HG03097 (cell line): ENCODE results near the gene KCNJ16.
"Not testable (repeated sequence)": the region's sequence is repeated elsewhere in the genome, so short reads cannot be mapped to it uniquely, and the experiment has no call there.

Source experiments
- ATAC-seq: cut with Tn5 transposase; IDR thresholded peaks from one replicate; pipeline ENCODE4 v1.9.1; 2021; ENCODE audit not compliant: unreplicated experiment, low FRiP score

The KCNJ16 gene

DNA sequence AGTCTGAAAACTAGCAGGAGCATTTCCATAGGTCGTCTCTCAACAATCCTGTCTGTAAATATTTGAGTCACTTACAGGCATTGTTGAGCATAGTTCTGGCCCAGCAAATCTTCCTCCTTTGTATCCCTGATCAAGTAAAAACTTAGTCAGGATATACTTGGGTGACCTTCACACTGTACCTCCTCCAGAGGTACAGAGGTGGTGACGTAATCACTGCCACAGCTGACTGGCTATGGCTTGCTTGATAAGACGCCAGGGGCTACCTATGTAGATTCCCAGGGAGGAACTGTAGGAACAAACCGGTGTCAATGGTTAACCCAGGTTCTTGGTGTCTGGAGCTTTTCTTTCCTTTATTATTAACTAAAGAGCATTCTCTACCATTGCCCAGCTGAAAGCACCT, at the start of gene KCNJ16:
Gene KCNJ16, plus strand, starts transcription at position 270 of the 400 bp plus-strand sequence. CDS start 56,863 bp downstream, outside the sequence.
- ATAC-seq: no peak

DNA sequence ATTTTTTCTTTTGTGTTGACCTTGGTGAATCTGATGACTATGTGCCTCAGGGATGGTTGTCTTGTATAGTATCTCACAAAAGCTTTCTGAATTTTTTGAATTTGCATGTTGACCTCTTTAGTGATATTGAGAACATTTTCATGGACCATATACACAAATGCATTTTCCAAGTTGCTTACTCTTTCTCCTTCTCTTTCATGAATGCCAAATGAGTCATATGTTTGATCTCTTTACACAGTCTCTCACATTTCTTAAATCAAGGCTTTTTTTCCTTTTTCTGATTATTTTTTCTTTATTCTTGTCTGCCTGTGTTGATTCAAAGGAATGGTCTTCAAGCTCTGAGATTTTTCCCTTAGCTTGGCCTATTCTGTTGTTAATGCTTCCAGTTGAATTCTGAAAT, 46.6 kb upstream of the KCNJ16 start:
- no peak for ATAC-seq

DNA sequence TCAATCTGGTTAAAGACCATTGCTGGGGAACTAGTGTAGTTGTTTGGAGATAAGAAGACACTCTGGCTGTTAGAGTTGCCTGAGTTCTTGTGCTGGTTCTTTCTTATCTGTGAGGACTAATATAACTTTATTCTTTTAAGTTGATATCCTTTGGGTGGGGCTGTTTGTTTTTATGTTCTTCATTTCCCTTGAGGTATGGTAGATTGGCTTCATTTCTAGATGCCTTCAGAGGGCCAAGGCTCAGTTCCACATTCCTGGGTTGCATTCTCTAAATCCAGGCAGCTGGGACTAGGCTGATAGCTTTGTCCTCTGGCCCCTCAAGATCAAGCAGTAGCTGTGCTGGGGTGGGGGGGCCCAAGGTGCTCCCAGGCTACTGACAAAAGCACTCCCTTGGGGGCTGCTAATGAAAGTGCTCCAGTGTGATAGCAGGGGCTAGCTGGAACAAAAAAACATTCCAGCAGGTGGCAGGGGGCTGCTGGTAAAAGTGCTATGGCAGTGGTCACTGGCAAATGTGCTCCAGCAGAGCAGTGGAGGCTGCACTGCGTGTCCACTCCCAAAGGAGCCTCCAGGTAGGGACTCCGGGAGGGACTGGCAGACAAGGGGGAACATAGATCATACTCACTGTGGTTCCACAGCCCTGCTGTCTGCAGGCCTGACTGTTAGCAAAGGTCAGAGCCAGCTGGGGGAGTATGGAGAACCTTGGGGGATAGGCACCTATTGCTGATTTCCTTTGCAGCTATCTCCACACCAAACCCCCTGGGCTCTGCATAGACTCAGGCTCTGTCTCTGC, 45.9 kb upstream of the KCNJ16 start:
- no peak for ATAC-seq

DNA sequence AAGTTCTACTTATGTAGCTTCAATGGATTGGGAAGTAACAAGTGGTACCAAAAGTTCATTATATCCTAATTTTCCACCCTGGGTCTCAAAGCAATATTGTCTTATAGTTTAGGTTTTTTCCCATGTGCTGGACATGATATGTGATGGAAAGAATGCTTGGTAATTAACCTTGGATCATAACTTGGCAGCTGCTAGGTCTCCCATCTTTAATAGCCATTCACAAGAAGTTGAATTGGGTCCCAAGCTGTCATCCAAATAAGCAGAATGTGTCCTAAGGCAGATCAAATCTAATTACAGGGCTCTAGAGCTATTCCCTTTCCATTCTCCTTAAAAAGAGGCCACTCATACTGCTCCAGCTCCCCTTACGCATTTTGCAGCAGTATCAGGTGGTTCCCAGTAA, 44.7 kb upstream of the KCNJ16 start:
- no peak for ATAC-seq

DNA sequence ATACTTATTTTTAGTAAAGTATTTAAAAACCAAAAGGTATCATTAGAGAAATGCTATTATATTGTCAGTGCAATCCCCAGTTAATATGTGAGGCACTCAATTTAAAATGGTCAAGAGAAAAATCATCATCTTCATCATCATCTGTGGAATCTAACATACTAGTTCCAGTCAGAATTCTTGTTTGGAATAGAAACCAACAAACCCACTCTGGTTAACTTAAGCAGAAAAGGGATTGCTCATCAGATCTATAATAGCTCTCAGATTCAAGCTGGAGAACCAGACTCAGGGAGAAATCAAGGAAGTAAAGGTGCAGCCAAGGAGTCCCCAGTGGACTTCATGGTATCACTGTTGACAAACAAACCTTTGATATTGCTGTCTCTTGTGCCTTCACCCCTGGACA, 43.7 kb upstream of the KCNJ16 start:
- ATAC-seq: no peak

DNA sequence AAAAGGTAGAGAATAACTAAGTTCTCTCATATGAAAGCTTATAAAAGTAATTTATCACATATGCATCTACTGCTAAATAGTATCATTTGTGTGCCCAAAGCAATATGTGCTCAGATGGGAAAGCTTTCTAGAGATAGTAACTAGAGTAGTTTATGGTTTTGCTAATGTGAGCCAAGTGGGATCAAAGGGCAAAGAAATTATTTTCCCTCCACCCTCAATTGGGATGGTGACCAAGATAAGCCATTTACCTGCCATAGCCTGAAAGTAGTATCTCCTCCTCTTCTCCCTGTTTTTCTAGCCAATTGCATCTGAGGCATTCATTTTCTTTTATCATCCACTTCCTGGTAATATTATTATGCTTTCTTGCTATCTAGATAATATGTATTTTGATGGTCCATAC, 41.9 kb upstream of the KCNJ16 start:
- ATAC-seq: no peak

DNA sequence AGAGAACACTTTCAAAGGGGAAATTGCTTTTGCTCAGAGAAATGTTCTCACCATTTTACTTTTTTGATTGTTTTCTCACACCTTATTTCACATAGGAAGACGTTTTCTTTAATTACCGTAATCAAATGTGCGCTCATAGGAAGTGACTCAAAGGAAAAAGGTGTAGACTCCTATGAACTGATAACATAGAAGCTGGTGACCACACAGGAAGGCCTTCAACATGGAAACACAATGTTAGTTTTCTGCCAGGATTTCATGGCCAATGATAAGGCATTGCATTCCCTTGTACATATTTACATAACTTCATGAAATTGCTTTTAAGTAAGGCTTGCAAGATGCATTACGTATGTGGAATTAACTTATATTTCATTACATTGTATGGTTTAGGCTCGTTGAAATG, 40.9 kb upstream of the KCNJ16 start:
- no peak for ATAC-seq

DNA sequence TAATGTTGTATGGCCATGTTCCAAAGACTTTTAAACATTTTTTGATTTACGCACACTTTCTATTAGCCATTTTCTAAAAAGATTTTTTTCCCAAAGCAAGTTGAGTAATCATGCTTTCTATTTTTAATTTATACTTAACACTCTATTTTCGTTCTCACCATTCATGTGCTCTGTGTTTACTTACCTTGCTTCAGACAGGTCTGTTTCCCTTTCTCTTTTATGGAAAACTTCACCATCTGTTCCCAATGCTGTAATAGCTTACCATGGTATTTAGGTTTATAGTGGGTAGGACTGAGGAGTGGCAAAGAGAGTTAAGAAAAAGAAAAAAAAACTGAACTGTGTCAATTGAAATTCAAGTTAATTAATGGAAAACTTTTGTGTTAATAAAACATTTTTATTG, 37.5 kb upstream of the KCNJ16 start:
- ATAC-seq: no peak

DNA sequence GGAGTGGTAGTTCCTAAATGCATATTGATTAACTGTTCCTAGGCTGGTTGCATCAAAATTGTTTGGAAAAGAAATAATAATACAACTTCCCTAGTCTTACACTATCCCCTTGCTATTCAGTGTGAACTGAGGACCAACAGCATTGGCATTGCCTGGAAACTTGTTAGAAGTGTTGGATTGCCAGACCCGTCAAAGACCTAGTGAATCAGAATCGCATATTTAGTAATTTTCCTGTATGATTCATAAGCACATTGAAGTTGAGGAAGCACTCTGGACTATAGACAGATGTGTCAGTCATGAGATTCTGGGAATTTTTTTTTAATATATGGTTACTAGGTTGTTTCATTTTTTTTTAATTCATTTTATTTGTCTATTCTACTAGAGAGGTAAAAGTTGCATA, 34.7 kb upstream of the KCNJ16 start:
- ATAC-seq: no peak

DNA sequence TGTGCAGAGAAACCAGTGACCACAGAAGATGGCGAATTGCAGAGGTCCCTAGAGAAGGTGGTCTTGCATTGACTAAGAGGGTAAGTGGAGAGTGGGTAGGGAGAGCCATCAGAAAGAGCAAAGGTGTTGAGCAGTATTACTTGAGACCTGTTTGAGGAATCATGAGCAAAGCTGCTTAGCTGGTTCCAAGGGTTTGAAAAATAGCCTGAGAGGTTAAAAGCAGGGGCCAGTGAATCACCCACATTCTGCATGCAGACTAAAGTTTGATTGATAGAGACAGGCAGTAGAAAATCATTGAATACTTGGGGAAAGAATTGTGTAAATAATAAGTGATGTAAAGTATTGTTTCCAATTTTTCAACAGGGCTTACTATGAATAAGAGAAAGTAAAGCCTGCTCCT, 34.0 kb upstream of the KCNJ16 start:
- ATAC-seq: no peak

DNA sequence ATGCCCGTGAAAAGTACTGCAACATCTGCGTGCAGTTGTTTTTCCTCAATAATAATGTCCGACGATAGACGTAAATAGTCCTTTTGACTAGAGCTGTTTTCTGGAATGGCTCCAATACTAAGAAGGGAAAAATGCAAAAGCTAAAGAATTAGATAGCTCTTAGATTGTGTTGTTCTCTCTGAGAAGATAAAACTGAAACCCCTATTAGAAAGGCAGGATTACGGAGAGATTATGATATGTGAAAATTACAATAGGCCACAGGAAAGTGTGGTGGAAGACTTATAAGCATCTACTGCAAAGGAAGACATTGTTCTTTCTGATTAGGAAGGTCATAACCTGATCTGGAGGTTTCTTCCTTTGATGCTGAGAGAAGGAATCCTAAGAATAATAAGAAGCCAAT, 33.5 kb upstream of the KCNJ16 start:
- ATAC-seq: no peak

DNA sequence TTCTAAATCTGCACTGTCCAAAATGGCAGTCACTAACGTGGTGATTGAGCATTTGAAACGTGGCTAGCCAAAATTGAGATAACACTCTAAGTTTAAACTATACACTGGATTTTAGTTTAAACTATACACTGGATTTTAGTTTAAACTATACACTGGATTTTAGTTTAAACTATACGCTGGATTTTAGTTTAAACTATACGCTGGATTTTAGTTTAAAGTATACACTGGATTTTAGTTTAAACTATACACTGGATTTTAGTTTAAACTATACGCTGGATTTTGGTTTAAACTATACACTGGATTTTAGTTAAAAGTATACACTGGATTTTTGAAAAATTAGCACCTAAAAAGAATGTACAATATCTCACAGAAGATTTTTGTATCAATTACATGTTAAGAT, 29.2 kb upstream of the KCNJ16 start:
- ATAC-seq: not testable (repeated sequence)

DNA sequence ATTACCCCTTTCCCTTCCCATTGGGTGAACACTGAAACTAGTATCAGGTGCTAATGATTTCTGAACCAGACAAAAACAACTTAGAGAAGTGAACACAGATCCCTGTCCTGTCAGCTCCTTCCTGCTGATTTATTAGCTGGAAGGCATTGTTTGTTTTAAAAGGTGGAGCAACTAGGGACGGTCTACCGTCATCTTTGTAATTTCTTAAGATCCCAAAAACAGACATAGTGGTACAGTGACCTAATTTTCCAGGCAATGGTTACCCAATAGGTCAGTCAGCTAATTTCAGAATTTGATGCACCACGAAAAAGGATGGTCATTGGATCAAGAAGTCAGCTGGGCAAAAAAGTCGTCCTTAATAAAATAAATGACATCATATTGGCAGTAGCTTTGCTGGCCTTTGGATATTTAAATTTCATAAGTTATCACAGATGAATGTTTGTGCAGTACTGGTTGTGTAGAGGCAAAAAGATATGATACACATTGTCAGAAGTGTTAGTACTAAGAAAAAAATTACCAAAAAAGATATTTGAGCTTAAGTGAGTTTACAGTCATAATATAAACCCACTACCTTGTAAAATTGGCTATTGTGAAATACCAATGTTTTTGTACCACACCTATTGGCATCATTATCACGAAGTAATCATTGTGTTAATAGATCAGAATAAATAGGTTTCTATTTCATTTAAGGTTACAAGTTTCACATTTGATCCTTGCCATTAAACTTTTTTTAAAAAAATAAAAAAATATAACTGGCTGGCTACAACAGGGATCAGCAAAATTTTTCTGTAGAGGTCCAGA, 27.2 kb upstream of the KCNJ16 start:
- no peak for ATAC-seq

DNA sequence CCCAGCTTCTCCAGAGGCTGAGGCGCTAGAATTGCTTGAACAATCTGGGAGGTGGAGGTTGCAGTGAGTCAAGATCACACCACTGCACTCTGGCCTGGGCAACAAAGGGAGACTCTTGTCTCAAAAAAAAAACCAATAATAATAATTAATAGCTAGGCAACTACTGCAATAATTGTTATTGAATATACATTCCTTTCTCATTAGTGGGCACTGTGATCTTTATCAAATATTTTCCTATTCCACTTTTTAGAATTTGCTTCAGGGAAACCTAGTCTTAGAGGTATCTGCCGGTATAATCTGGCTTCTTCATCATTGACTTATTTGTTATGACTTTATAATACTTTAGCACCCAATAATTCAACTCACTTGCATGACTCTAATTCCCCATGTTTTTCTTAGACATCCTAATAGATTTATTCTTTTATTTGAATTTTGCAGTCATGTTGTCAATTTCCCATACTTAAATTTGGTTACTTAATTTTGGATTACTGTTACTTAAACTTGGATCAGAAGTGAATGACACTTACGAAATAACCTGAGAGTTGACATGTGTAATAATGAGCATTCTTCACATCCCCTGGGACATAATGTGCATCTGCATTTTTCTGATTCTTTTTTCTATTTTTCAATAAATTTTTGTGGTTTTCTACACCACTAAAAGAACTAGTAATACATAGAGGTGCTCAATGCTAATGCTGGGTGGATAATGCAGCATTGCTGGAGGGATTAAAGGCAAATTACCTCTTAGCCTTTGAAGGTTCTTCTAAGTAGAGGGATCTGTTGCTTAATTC, 25.0 kb upstream of the KCNJ16 start:
- no peak for ATAC-seq

DNA sequence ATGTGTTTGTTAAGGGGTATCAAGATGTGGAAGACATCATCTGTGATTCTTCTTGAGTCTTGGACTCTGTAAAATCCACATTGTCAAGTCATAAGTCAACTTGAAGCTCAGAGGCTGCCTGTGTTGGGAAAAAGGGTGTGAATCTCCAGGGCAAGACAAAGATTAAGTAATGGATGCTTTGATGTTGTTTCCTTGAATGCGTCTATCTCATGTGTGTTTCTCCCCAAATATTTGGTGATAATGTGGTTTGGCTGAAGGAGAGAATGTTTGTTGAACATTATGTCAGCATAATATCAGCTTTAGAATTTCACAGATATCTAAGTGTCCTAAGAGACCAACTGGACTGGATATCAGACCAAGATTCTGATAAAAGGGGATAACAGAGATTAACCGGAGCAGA, 24.1 kb upstream of the KCNJ16 start:
- ATAC-seq: no peak

DNA sequence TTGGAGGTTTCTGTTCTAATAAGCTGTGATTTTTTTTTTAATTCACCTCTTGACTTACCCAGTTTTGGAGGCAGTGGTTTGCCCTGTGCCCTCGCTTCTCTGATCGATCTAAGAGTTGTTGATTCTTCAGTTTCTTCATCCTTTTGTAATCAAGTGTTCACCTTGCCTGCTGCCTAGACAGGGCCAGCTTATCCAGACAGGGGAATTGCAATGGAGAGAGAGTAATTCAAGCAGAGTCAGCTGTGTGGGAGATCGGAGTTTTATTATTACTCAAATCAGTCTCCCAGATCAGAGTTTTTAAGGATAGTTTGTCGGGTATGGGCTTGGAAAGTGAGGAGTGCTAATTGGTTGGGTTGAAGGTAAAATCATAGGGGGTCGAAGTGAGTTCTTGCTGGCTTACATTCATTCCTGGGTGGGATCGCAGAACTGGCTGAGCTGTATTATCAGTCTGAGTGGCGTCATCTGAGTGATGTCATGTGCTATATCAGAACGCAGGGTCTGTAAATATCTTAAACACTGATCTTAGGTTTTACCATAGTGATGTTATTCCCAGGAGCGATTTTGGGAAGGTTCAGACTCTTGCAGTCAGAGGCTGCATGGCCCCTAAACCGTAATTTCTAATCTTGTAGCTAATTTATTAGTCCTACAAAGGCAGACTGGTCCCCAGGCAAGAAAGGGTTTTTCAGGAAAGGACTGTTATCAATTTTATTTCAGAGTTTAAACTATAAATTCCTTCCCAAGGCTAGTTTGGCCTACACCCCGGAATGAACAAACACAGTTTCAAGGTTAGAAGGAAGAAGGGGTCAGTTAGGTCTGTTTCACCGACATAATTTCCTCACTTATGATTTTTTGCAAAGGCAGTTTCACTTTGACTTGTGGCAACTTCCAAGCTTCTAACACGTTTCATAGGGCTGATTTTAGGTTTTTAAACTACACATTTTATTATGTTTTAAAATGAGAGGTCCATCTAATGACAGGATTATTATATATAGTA, 21.5 kb upstream of the KCNJ16 start:
- no peak for ATAC-seq

DNA sequence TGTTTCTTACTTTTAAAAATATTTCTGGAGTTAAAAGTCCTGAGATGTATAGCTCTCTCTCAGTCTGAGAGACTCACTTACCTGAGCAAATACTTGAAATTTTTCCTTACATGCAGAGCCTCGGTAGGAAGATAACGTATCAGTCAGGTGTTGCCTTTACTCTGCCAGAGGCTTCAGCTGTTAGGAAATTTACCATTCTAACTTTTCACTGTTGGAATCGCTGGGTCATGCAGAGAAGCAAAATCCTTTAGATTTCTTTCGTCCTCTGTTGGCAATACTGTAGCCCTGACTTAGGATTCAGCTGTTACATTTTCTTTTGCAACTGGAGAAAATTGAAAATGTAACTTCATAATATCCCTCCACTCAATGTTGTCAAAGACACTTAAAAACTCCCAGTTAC, 20.0 kb upstream of the KCNJ16 start:
- ATAC-seq: no peak

DNA sequence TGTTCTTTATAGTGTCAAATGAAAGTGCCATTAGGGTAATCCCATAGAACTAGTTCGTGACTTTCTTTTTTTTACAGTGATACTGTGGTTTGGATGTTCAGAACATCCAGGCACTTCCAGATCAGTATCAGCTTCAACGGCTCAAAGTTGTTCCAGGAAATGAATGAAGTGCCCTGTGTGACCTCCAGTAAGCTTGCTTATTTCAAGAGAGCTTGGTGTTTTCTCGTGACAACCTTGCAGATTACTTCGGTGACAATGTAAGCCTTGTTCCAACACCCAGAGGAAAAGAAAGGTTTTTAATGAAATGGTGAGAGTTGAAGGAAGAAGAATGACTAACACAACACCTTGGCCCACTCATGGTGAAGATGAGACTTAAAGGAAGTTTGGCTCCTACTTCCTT, 16.0 kb upstream of the KCNJ16 start:
- no peak for ATAC-seq

DNA sequence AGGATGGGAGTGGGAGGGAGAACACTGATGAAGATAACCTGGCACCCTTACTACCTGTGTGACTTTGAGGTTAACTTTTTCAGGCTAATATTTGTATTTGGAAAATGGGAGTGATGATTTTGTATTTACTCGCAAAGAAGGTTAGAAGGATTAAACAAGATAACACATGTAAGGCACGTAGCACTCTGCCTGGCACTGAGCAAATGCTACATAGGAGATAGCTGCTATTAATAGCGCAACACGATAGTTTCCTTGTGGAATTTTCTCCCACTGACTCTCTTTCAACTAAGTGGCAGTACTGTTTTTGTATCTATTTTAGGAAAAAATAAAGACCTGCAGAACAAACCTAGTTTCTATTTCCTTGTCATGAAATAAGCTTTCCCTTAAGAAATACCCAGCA, 15.4 kb upstream of the KCNJ16 start:
- ATAC-seq: no peak

DNA sequence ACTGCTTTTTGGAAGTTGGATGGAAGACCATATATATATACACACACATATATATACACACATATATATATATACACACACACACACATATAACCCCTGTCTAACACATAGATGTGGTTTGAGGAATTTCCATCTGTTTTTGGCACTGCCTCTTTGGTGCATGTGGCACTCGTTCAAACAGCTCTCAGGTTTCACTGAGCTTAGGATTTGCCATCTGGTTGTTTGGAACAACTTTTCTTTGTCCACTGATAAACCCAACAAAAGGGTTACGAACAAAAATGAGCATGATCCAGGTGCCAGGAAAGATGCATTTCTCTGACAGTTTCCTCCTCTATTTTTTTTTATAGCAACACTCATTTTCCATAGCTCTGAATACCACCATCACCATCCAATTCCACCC, 14.6 kb upstream of the KCNJ16 start:
- ATAC-seq: no peak
